ENCODE measurements around the gene CACNA1G.

- no peak for TF ChIP-seq STAT5B (CRISPR knock-in tag; IDR thresholded peaks at IDR 0.05)
- TF ChIP-seq HLTF (IDR thresholded peaks at IDR 0.05), result no peak
- no peak for TF ChIP-seq CTCF (IDR thresholded peaks at IDR 0.05 in 2 of 3, conservative IDR thresholded peaks at IDR 0.05 in 1 of 3; ENCODE audit: insufficient read depth in 2 of 3, low read depth in 1 of 3, low read length in 3 of 3)
- TF ChIP-seq ZBTB5 (IDR thresholded peaks at IDR 0.05), result no peak
- TF ChIP-seq NFIC (IDR thresholded peaks at IDR 0.05), result no peak
- no peak for TF ChIP-seq TCF3 (CRISPR knock-in tag; IDR thresholded peaks at IDR 0.05)
- no peak for TF ChIP-seq NFE2L1 (tag; IDR thresholded peaks at IDR 0.05; ENCODE audit: borderline replicate concordance, low read depth)
These were observed 32.8 kb downstream of the CACNA1G start for GRCh38 chr17:50593321-50593720.
